Measurements from ENCODE around the gene FBXW12.

The FBXW12 gene

GRCh38 chr3:48423883-48424695 lies 52.1 kb downstream of the FBXW12 start:
- no peak for DNase-seq

DNA sequence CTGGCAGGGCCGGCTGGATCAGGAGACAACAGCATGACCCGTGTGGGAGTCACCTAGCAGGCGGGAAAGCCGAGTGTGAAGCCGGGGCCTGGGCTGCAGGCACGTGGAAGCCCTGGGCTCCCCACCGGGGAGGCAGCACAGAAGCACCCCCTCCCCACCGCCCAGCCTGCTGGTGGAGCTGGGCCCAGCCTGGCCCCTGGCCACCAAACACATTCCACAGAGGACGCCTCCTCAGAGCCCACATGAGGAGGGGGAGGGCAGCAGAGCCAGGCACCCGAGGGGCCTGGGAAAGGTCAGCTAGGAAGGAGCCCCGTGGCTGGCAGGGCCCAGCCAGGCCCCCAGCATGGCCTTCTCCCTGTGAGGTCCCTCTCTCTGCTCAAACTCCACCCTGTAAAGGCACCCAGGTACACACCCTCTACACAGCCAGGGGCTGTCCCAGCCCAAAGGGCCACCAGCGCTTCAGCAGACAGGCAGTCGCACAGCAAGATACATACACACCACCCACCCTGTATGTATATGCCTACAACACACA lies 53.3 kb downstream of the FBXW12 start:
- DNase-seq = no peak

- no peak for DNase-seq
Measured at GRCh38 chr3:48426401-48426909, 54.4 kb downstream of the FBXW12 start.

DNA sequence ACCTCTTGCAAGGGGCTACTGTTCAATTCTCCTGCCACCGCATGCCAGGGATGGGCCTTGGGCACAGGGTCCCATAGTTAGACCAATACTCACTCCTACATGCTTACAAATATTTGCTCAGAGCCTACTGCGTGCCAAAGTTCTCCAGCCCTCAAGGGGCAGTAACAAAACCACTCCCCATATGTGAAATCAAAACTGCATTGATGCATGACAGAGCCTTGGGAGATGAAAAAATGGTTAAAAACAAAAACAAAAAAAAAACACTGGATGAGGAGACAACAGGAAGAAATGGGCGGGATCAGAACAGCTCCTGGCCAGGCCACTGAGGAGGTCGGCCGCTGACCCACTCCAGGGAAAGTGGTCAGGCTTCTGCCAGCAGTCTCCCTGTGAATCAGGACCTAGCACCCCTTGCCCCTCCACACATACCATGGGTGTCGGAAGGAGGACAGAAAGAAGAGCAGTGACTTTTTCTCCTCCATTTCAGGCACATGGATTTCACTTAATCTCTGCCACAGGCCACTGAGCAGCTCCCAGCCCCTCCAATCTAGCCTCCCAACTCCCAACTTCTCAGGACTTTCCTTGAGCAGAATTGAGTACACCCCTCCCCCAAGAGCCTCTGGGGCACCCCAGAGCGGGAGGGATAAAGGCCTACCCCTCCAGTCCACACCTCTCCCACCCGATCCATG lies 55.1 kb downstream of the FBXW12 start:
- no peak for DNase-seq

DNA sequence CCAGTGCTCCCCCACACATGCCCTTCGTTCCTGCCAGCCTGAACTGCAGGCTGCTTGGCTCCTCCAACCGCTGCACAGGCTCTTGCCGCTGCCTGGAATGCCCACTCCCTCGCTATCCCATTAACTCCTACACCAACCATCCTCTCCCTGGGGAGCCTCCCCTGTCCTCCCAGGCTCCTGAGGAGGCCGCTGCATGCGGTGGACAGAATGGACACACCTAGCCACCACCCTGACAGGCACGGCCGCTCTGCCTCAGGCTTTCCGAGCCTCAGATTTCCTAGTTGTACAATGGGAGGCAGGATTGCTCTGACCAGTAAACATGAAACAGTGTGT lies 55.6 kb downstream of the FBXW12 start:
- DNase-seq = no peak

GRCh38 chr3:48428088-48428571 lies 56.1 kb downstream of the FBXW12 start:
- no peak for DNase-seq

- no peak for DNase-seq
Measured at GRCh38 chr3:48428572-48429316, 56.7 kb downstream of the FBXW12 start.

DNA sequence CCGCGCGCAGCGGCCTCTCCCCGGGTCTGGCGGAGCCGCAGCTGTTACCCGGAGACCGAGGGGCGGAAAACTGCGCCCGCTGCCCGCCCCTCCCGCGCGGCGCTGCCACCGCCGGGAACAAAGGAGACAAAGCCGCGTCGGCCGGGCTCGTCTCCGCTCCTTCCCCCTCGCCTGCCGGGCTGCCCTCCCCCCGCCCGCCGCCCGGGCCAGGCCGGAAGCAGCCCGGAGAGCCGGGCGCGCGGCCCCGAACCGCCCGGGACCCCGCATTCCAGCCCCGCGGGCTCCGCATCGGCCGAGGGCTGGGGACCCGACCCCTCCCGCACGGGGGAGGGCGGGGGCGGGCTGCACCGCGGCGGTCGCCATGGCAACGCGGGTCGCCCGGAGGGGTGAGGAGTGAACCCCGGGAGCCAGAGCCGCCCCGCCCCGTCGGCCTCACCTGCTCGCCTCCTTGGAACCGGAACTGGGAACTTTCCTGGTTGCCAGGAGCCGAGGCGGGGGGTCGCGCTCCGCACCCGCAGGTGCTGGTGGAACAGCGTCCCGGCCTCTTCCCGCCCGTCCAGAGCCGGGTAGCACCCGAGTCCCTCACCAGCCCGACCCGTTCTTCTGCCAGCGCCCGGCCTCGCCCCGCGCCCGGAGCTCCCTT lies 57.4 kb downstream of the FBXW12 start:
- peak; percentile 9 for DNase-seq

- DNase-seq = peak; percentile 41
Measured at GRCh38 chr3:48429960-48430707, 58.1 kb downstream of the FBXW12 start, which contains the start of gene PLXNB1. TSS of gene PLXNB1 (minus strand) at chr3:48430086. CDS start at chr3:48424611, 5,475 bp downstream.

GRCh38 chr3:48430708-48431101 lies 58.7 kb downstream of the FBXW12 start:
- no peak for DNase-seq

- no peak for DNase-seq
Measured at GRCh38 chr3:48431224-48432029, 59.4 kb downstream of the FBXW12 start.

GRCh38 chr3:48432411-48433371 lies 60.7 kb downstream of the FBXW12 start:
- no peak for DNase-seq

DNA sequence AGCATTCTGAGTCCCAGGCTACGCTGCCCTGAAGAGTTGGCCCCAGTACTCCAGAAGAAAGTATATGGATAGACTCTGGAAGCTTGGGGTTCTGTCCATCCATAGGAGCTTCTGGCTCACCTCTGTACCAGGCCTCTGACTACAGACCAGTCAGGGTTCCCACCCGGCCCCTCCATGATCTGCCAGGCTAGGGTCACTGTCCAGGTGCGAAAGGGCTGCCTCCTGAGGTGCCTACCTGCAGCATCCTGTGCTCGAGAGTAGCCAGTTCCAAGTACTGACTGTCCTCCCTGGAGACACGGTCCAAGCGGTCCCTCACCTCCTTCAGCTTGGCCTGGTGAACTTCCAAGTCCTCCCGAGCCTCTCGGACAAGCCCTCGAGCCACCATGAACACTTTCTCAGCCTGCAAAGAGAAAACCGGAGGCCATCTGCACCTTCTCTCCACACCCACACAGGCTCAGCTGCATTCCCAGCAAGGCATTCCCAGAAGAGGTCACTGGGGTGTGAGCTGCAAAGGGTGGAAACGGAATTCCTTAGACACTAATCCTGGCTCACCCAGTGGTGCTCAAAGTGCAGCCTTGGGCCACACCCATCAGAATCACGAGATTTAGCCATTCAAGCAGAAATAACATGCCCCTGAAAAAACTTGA lies 61.6 kb downstream of the FBXW12 start:
- peak; percentile 23 for DNase-seq

DNA sequence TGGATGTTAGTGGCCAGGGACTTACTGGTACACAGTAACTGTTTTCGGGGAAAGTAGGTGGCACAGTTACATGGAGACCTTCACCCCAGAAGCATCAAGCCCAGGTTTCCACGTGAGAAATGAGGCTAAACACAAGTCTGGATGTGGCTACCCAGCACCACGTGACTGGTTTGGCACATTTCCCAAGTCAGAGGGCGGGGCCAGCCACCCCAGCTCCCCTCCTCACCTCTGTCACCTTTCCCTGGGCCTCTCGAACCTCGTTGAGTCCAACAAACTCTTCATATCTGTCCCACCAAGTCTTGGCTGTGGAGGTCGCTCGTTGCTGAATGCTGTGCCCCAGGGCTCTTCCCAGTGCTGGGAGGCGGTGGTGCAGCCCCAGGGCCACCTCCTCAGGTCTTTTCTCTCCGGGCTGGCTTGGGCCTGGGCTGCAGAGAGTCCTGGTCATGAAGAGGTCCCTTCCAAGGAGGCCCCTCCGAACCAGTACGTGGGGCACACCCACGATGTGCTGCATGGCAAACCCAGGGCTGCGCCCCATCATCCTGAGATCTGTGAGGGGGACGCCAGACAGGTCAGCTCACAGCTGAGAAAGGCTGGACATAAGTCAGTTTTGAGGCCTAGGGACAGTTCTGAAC lies 62.7 kb downstream of the FBXW12 start:
- no peak for DNase-seq

DNA sequence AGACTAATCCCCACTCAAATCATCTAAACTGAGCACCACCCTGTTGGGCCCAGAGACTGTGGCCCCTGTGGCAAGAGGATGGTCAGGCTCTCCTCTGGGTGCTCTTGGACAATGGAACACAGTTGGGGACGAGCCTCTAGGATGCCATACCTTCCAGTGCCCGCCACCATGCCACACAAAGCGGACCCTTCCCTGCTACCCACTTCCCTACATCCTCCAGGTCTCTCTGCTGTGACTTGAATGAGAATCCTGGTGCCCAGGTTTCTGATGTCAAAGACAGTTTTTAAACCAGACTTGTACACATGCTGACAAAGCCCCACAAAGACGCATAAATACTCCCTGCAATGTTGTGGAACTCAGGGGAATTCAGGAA lies 63.2 kb downstream of the FBXW12 start:
- DNase-seq = no peak

GRCh38 chr3:48435774-48436476 lies 63.9 kb downstream of the FBXW12 start:
- DNase-seq = peak; percentile 66

DNA sequence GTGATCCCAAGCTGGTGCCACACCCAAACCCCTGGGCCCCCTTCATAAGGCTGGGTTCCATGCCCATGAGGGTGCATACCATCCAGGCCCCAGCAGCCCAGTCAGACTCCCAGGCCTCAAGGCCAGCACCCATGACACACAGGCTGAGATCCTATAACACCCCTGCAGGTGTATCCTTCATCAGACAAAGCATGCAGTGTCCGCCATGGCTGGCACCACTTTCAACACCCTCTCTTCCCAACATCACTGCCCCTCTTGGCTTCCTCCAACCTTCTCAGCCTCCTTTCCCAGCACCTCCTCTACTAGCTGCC lies 64.4 kb downstream of the FBXW12 start:
- no peak for DNase-seq

DNA sequence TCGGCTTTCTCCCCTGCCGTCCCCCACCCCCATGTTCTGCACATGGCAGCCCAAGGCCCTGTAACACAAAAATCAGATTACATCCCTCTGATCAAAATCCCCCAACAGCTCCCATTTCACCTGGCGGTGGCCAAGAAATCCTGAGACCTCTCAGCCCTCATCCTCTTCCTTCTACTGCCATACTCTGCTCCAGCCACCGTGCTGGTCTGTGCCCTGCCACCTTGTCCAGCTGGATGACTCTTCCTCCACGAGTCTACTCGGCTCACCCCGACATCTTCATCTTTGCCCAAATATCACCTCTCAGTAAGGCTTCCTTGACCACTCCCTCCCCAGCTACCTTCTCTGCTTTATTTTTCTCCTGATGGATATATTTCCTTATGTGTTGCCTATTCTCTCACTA lies 64.8 kb downstream of the FBXW12 start:
- DNase-seq = no peak
